ENCODE data around the gene RAPGEF6. TPM values are rescaled to one million over a fixed set of nuclear protein-coding genes. Genes with fewer than 3 reads are reported as not detected.

Gene RAPGEF6
- total RNA-seq, 4 donors from 2014 or later: 10.2 to 26.5 (median 13.7) TPM

DNA sequence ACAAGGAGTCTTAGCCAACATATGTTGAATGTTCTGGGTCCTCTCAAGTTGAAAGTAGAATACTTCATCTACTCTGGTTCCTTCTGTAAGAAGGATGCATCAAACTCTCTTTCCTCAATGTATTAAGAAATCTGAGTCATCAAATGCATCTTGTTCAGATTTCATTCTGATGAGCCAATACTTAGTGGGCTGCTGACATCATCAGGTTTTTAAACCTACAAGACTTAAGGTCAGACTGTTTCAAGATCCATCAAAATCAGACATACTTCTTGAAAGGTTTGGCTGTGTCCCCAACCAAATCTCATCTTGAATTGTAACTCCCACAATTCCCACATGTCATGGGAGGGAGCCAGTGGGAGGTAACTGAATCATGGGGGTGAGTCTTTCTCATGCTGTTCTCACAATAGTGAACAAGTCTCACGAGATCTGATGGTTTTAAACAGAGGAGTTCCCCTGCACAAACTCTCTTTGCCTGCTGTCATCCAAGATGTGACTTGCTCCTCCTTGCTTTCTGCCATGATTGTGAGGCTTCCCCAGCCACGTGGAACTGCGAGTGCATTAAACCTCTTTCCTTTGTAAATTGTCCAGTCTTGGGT, 168.8 kb downstream of the RAPGEF6 start:
- intact Hi-C loops (cut with DNase I): no loop called here
- TF ChIP-seq, protein P1, sequence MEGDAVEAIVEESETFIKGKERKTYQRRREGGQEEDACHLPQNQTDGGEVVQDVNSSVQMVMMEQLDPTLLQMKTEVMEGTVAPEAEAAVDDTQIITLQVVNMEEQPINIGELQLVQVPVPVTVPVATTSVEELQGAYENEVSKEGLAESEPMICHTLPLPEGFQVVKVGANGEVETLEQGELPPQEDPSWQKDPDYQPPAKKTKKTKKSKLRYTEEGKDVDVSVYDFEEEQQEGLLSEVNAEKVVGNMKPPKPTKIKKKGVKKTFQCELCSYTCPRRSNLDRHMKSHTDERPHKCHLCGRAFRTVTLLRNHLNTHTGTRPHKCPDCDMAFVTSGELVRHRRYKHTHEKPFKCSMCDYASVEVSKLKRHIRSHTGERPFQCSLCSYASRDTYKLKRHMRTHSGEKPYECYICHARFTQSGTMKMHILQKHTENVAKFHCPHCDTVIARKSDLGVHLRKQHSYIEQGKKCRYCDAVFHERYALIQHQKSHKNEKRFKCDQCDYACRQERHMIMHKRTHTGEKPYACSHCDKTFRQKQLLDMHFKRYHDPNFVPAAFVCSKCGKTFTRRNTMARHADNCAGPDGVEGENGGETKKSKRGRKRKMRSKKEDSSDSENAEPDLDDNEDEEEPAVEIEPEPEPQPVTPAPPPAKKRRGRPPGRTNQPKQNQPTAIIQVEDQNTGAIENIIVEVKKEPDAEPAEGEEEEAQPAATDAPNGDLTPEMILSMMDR (IDR thresholded peaks at IDR 0.05): no peak
- no peak for TF ChIP-seq POLR2A (IDR thresholded peaks at IDR 0.05)
- Histone ChIP-seq H3K36me3 (peaks cover 0 to 45% (median 0%) of the 10 kb centered on the region in 3 donors), H3K27ac (no peak overlapping the region), H3K27me3 (no peaks in the 10 kb centered on the region), H3K9me3 (no peaks in the 10 kb centered on the region), H3K4me3 (no peak overlapping the region), H3K4me1 (no peaks in the 10 kb centered on the region)
- no peak for DNase-seq
- WGBS, 2 donors: 91 to 95% methylated on average over 3 of the region's 3 CpGs

DNA sequence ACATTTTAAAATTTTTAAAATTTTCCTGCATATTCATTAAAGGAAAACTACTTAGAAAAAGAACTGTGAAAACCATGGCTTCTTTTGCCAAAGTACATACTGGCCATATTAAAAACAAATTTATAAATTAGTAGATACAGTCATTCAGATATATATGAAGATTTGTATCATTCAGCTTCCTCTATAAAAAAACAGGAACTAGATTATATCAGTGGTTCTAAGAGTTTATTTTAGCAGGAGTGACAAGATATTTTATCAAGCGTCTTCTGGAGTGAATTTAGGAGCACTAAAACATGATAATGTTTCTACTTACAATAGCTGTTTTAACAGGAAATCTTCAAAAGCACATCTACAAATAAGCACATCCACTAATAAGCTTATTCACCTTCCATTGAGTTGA, 171.4 kb downstream of the RAPGEF6 start:
- H3K27ac ChIP-seq: no peak overlapping the region
- intact Hi-C loops (cut with DNase I): no loop called here
- no peaks in the 10 kb centered on the region for H3K4me1 ChIP-seq
- DNase-seq: no peak
- H3K27me3 ChIP-seq: no peaks in the 10 kb centered on the region
- no peak for TF ChIP-seq POLR2A (IDR thresholded peaks at IDR 0.05)
- TF ChIP-seq, protein P1 (IDR thresholded peaks at IDR 0.05): no peak
- peaks cover 0 to 42% (median 0%) of the 10 kb centered on the region in 3 donors for H3K36me3 ChIP-seq
- H3K9me3 ChIP-seq: no peaks in the 10 kb centered on the region
- 70 to 78% methylated on average over 1 of the region's 1 CpG for WGBS, 2 donors
- H3K4me3 ChIP-seq: no peak overlapping the region

DNA sequence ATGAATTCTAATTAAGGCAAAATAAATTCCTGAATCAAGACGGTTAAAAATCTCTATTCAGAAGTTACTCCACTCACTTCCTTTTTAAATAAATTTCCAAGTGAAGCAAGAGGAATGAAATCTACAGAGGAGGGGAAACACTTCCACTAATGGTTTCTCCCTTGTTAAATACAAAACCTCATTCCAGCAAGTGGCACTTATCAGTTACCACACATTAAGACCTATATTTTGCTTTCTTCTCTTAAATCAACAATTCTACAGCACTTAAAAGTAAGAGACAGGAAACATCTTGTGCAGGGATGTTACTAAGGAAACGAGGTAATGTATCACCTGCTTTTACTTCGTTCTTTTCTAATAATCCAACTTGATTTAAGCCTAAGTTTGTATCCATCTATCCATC, 172.6 kb downstream of the RAPGEF6 start:
- 58 to 64% methylated on average over 3 of the region's 3 CpGs for WGBS, 2 donors
- TF ChIP-seq, protein P1 (IDR thresholded peaks at IDR 0.05): no peak
- no peak for TF ChIP-seq POLR2A (IDR thresholded peaks at IDR 0.05)
- Histone ChIP-seq H3K4me3 (no peak overlapping the region), H3K27me3 (no peaks in the 10 kb centered on the region), H3K27ac (no peak overlapping the region), H3K36me3 (peaks cover 0 to 50% (median 0%) of the 10 kb centered on the region in 3 donors), H3K4me1 (no peaks in the 10 kb centered on the region), H3K9me3 (no peaks in the 10 kb centered on the region)
- DNase-seq: no peak
- intact Hi-C loops (cut with DNase I): no loop called here

DNA sequence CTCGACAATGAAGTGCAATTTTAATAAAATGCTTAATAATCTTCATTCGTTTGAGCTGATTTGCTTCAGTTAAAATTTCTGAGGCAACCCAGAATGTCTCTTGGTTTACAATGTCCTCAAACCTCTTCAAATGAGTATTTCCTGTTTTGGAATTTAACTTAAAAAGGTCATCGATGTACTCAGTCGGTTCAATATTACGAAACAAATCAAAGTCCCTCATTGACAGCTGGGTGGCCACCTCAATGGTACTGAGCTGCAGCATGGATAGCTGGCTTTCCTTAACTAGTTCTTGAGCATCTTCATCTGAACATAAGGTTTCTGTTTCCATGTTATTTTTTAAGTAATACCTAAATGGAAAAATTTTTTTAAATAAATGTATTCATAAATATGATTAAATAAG, 173.3 kb downstream of the RAPGEF6 start:
- no peaks in the 10 kb centered on the region for H3K9me3 ChIP-seq
- 91 to 92% methylated on average over 5 of the region's 5 CpGs for whole genome bisulfite sequencing, 2 donors
- peaks cover 0 to 51% (median 0%) of the 10 kb centered on the region in 3 donors for H3K36me3 ChIP-seq
- no peaks in the 10 kb centered on the region for H3K27me3 ChIP-seq
- no peak for TF ChIP-seq POLR2A (IDR thresholded peaks at IDR 0.05)
- TF ChIP-seq, protein P1 (IDR thresholded peaks at IDR 0.05): no peak
- no peak overlapping the region for H3K4me3 ChIP-seq
- DNase-seq: no peak
- no peaks in the 10 kb centered on the region for H3K4me1 ChIP-seq
- intact Hi-C loops (cut with DNase I): no loop called here
- H3K27ac ChIP-seq: no peak overlapping the region

DNA sequence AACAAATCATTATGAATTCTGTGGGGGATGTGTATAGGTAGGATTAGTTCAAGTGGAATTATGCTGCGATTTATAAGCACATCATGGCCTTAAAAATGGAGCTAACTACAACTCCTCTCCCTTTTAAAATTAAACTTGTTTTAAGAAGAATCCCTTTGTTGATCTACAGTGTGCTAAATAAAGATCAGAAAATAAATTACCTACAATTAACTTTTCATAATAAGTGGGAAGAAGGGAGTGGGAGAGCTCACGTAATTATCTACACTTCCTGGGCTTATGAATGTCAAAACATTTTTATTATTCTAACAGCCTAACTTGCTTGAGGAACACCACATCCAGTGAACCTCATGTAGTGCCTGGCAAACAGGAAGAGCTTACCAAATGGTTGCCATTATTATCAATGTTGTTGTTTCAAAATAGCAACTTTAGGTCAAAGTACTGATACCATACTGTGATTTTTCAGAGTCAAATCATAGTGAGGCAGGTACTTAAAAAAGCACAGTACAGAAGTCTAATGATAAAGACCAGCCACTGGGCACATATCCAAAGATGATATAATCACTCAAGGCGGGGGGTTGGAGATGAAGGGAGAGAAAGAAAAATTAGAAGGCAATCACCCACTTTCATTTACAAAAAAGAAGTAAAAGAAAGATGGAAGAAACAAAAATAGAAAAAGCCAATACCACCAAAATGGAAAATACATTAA, 174.0 kb downstream of the RAPGEF6 start:
- no peak overlapping the region for H3K4me3 ChIP-seq
- no peaks in the 10 kb centered on the region for H3K9me3 ChIP-seq
- TF ChIP-seq POLR2A (IDR thresholded peaks at IDR 0.05): no peak
- TF ChIP-seq, protein P1 (IDR thresholded peaks at IDR 0.05): no peak
- intact Hi-C loops (cut with DNase I): no loop called here
- H3K27me3 ChIP-seq: no peaks in the 10 kb centered on the region
- peaks cover 0 to 47% (median 0%) of the 10 kb centered on the region in 3 donors for H3K36me3 ChIP-seq
- H3K27ac ChIP-seq: no peak overlapping the region
- WGBS, 2 donors: 76 to 87% methylated on average over 3 of the region's 3 CpGs
- H3K4me1 ChIP-seq: no peaks in the 10 kb centered on the region
- DNase-seq: no peak
